WTC11 (cell line): ENCODE data around the gene PAQR6. TPM values are rescaled to one million over a fixed set of nuclear protein-coding genes. Genes with fewer than 3 reads are reported as not detected.

ENCODE experiments used
- ATAC-seq: fragments of 200-7000 bp; cut with Tn5 transposase; 2 replicates; pipeline ENCODE4 v1.10.0; 2021; ENCODE audit warnings: mild to moderate bottlenecking, moderate library complexity
- CTCF ChIA-PET: fragments of 300-600 bp; sonication (Branson Sonifier 250); formaldehyde crosslinking; loops from one replicate; lab custom pipeline; 2021; ENCODE audit warnings: antibody characterized with exemption; lab: Charles Lee
- POLR2A ChIA-PET: fragments of 350-600 bp; sonication (Branson Sonifier 250); formaldehyde crosslinking; loops from one replicate; lab custom pipeline; 2021; ENCODE audit warnings: antibody characterized with exemption; lab: Charles Lee
- DNase-seq: peaks from one replicate; pipeline ENCODE4 v3.0.0; 2021; ENCODE audit warnings: low spot score
- H3K27ac Mint-ChIP-seq: 2 replicates; pipeline ENCODE4 v1.8.0; 2021; ENCODE audit warnings: mixed read lengths
- H3K27me3 Mint-ChIP-seq: 2 replicates; pipeline ENCODE4 v1.8.0; 2021; ENCODE audit warnings: low read depth, mild to moderate bottlenecking, moderate library complexity, mixed read lengths
- H3K36me3 Mint-ChIP-seq: 2 replicates; pipeline ENCODE4 v1.8.0; 2021; ENCODE audit warnings: mixed read lengths
- H3K4me1 Mint-ChIP-seq: 2 replicates; pipeline ENCODE4 v1.8.0; 2022; ENCODE audit warnings: mixed read lengths
- H3K4me3 Mint-ChIP-seq: 2 replicates; pipeline ENCODE4 v1.8.0; 2021; ENCODE audit warnings: mild to moderate bottlenecking, moderate library complexity, mixed read lengths
- H3K9me3 Mint-ChIP-seq: 2 replicates; pipeline ENCODE4 v1.8.0; 2021; ENCODE audit warnings: mixed read lengths
- CREB1 ChIP-seq: sonication (generic); formaldehyde crosslinking; IDR thresholded peaks from 2 replicates; pipeline ENCODE4 v1.8.0; 2023; ENCODE audit warnings: mild to moderate bottlenecking, missing genetic modification reagents
- CREM ChIP-seq: sonication (generic); formaldehyde crosslinking; IDR thresholded peaks from 2 replicates; pipeline ENCODE4 v1.8.1; 2022; ENCODE audit warnings: mild to moderate bottlenecking, missing genetic modification reagents, moderate library complexity
- ESRRA ChIP-seq: sonication (generic); formaldehyde crosslinking; IDR thresholded peaks from 2 replicates; pipeline ENCODE4 v1.8.1; 2022; ENCODE audit warnings: mild to moderate bottlenecking, missing genetic modification reagents, borderline replicate concordance
- FOXK1 ChIP-seq: sonication (generic); formaldehyde crosslinking; IDR thresholded peaks from 2 replicates; pipeline ENCODE4 v1.8.0; 2022; ENCODE audit warnings: mild to moderate bottlenecking, moderate library complexity, missing genetic modification reagents
- FOXP1 ChIP-seq: sonication (generic); formaldehyde crosslinking; IDR thresholded peaks from 2 replicates; pipeline ENCODE4 v1.8.0; 2022; ENCODE audit warnings: missing genetic modification reagents, mild to moderate bottlenecking, moderate library complexity, borderline replicate concordance
- HMGA2 ChIP-seq: fragments of 250-450 bp; sonication (Bioruptor Pico); IDR thresholded peaks from 2 replicates; pipeline ENCODE4 v1.4.0; 2021; ENCODE audit warnings: mild to moderate bottlenecking, moderate library complexity
- JAZF1 ChIP-seq: fragments of 250-450 bp; sonication (Bioruptor Pico); IDR thresholded peaks from 2 replicates; pipeline ENCODE4 v1.9.0; 2021; ENCODE audit warnings: moderate library complexity, mild to moderate bottlenecking, inconsistent platforms
- KAT7 ChIP-seq: sonication (generic); formaldehyde crosslinking; IDR thresholded peaks from 2 replicates; pipeline ENCODE4 v1.8.1; 2023; ENCODE audit warnings: missing genetic modification reagents, mild to moderate bottlenecking, borderline replicate concordance
- NR2C2 ChIP-seq: sonication (generic); formaldehyde crosslinking; IDR thresholded peaks from 2 replicates; pipeline ENCODE4 v1.8.0; 2022; ENCODE audit warnings: mild to moderate bottlenecking, missing genetic modification reagents
- RORB ChIP-seq: fragments of 250-450 bp; sonication (Bioruptor Pico); IDR thresholded peaks from 2 replicates; pipeline ENCODE4 v1.9.0; 2021; ENCODE audit warnings: mild to moderate bottlenecking
- SMAD3 ChIP-seq: sonication (generic); formaldehyde crosslinking; IDR thresholded peaks from 2 replicates; pipeline ENCODE4 v1.8.0; 2022; ENCODE audit warnings: missing genetic modification reagents, mild to moderate bottlenecking, borderline replicate concordance
- SP1 ChIP-seq: sonication (generic); formaldehyde crosslinking; conservative IDR thresholded peaks from 2 replicates; pipeline ENCODE4 v1.8.1; 2022; ENCODE audit warnings: missing genetic modification reagents
- TEAD1 ChIP-seq: sonication (generic); formaldehyde crosslinking; IDR thresholded peaks from 2 replicates; pipeline ENCODE4 v1.8.0; 2022; ENCODE audit warnings: mild to moderate bottlenecking, missing genetic modification reagents
- TP53 ChIP-seq: sonication (generic); formaldehyde crosslinking; IDR thresholded peaks from 2 replicates; pipeline ENCODE4 v1.8.1; 2023; ENCODE audit warnings: mild to moderate bottlenecking, missing genetic modification reagents
- ZNF423 ChIP-seq: fragments of 250-450 bp; sonication (Bioruptor Pico); IDR thresholded peaks from 2 replicates; pipeline ENCODE4 v2.1.2; 2022; ENCODE audit warnings: mild to moderate bottlenecking, moderate library complexity
- total RNA-seq: library from RNA; stranded (reverse); gene quantifications from 3 replicates; pipeline ENCODE4 v1.2.3, GENCODE V29; 2021
- TF ChIP-seq, protein P1 (sequence below): sonication (generic); formaldehyde crosslinking; IDR thresholded peaks from 2 replicates; pipeline ENCODE4 v1.8.1; 2022; ENCODE audit warnings: low read depth, mild to moderate bottlenecking, moderate library complexity, missing genetic modification reagents, borderline replicate concordance
- TF ChIP-seq, protein P2 (sequence below): fragments of 250-450 bp; sonication (Bioruptor Pico); IDR thresholded peaks from 2 replicates; pipeline ENCODE4 v1.8.0; 2021; ENCODE audit warnings: mild to moderate bottlenecking
- TF ChIP-seq, protein P3 (sequence below): fragments of 200-600 bp; IDR thresholded peaks from 2 replicates; pipeline ENCODE4 v1.8.0; 2022; ENCODE audit warnings: antibody characterized with exemption
- TF ChIP-seq, protein P4 (sequence below): sonication (generic); formaldehyde crosslinking; IDR thresholded peaks from 2 replicates; pipeline ENCODE4 v1.8.1; 2023; ENCODE audit warnings: mild to moderate bottlenecking, missing genetic modification reagents, moderate library complexity
- TF ChIP-seq, protein P5 (sequence below): sonication (generic); formaldehyde crosslinking; IDR thresholded peaks from 2 replicates; pipeline ENCODE4 v1.8.0; 2023; ENCODE audit warnings: missing genetic modification reagents

The PAQR6 gene
- total RNA-seq, 1 experiment from 2014 or later: 5.9 TPM

DNA sequence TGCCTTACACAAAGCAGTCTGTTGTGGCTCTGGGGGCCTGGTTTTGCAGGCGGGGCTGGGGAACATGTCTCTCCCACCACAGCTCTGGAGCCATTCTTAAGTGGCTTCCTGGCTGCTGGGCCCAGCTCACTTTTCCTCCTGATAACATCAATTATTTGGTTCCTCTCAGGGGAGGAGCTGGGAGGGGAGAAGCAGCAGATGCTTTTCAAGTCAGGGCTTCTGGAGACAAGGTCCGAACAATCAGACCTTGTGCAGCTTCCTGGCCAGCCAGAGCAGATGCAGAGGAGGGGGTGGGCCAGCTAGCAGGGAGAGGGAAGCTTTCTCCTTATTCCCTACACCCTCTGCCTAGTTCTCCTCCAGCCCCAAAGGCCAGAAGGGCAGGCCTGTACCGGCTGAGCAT, 3.7 kb upstream of the PAQR6 start:
- H3K9me3 Mint-ChIP-seq: no peaks in the 10 kb centered on the region
- peaks cover 55% of the 10 kb centered on the region for H3K36me3 Mint-ChIP-seq
- TF ChIP-seq NR2C2 (CRISPR knock-in tag) (no peak), HMGA2 (CRISPR knock-in tag) (no peak), CREB1 (CRISPR knock-in tag) (no peak), CREM (CRISPR knock-in tag) (no peak), SMAD3 (CRISPR knock-in tag) (no peak), FOXP1 (CRISPR knock-in tag) (no peak)
- TF ChIP-seq, protein P1, sequence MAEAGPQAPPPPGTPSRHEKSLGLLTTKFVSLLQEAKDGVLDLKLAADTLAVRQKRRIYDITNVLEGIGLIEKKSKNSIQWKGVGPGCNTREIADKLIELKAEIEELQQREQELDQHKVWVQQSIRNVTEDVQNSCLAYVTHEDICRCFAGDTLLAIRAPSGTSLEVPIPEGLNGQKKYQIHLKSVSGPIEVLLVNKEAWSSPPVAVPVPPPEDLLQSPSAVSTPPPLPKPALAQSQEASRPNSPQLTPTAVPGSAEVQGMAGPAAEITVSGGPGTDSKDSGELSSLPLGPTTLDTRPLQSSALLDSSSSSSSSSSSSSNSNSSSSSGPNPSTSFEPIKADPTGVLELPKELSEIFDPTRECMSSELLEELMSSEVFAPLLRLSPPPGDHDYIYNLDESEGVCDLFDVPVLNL (CRISPR knock-in tag): no peak
- ChIA-PET CTCF (interaction anchor here (0.6 to 1.7 kb wide), 6 partner anchors 8 to 978 kb away, joined by 3 to 6 read pairs (median 4); partner anchors contain the start of genes CLK2 and PMF1), POLR2A (interaction anchor here (0.6 kb wide), 1 partner anchor 273 kb away, joined by 6 read pairs; no protein-coding TSS in a partner anchor)
- no peak for ATAC-seq
- no peak overlapping the region for H3K4me3 Mint-ChIP-seq
- no peaks in the 10 kb centered on the region for H3K27me3 Mint-ChIP-seq
- peaks cover 6% of the 10 kb centered on the region for H3K4me1 Mint-ChIP-seq
- DNase-seq: no peak
- no peak overlapping the region for H3K27ac Mint-ChIP-seq

DNA sequence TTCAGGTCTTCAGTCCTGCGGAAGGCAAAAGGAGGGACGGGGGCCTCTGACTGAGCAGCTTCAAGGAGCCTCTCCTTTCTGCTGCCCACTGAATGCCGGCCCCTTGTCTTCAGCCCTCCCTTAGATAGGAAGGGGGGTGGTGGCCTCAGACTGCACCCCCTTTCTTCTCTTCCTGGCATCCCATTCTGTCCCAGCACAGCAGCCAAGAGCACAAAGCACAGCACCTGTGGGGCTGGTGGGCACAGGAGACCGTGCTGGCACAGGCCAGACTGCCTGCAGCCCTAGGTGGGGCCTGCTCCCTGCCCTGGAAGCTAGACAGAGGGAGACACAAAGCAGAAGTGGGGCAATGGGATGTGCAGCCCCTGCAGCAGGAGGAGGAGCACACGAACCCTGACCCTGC, 1.7 kb upstream of the PAQR6 start:
- Mint-ChIP-seq H3K27me3 (peaks cover 4% of the 10 kb centered on the region), H3K27ac (peak overlapping the region; percentile 23; the same call in 1 of the 2 replicates)
- TF ChIP-seq SP1 (CRISPR knock-in tag) (no peak), ESRRA (no peak), ZNF423 (no peak), RORB (CRISPR knock-in tag) (no peak), TP53 (CRISPR knock-in tag) (no peak), JAZF1 (CRISPR knock-in tag) (no peak), KAT7 (CRISPR knock-in tag) (no peak), FOXK1 (CRISPR knock-in tag) (no peak), TEAD1 (CRISPR knock-in tag) (no peak)
- TF ChIP-seq, protein P1 (CRISPR knock-in tag): no peak
- TF ChIP-seq, protein P2, sequence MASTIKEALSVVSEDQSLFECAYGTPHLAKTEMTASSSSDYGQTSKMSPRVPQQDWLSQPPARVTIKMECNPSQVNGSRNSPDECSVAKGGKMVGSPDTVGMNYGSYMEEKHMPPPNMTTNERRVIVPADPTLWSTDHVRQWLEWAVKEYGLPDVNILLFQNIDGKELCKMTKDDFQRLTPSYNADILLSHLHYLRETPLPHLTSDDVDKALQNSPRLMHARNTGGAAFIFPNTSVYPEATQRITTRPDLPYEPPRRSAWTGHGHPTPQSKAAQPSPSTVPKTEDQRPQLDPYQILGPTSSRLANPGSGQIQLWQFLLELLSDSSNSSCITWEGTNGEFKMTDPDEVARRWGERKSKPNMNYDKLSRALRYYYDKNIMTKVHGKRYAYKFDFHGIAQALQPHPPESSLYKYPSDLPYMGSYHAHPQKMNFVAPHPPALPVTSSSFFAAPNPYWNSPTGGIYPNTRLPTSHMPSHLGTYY (CRISPR knock-in tag): no peak
- TF ChIP-seq, protein P3, sequence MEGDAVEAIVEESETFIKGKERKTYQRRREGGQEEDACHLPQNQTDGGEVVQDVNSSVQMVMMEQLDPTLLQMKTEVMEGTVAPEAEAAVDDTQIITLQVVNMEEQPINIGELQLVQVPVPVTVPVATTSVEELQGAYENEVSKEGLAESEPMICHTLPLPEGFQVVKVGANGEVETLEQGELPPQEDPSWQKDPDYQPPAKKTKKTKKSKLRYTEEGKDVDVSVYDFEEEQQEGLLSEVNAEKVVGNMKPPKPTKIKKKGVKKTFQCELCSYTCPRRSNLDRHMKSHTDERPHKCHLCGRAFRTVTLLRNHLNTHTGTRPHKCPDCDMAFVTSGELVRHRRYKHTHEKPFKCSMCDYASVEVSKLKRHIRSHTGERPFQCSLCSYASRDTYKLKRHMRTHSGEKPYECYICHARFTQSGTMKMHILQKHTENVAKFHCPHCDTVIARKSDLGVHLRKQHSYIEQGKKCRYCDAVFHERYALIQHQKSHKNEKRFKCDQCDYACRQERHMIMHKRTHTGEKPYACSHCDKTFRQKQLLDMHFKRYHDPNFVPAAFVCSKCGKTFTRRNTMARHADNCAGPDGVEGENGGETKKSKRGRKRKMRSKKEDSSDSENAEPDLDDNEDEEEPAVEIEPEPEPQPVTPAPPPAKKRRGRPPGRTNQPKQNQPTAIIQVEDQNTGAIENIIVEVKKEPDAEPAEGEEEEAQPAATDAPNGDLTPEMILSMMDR: no peak
- TF ChIP-seq, protein P4, sequence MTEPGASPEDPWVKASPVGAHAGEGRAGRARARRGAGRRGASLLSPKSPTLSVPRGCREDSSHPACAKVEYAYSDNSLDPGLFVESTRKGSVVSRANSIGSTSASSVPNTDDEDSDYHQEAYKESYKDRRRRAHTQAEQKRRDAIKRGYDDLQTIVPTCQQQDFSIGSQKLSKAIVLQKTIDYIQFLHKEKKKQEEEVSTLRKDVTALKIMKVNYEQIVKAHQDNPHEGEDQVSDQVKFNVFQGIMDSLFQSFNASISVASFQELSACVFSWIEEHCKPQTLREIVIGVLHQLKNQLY: no peak
- TF ChIP-seq, protein P5, sequence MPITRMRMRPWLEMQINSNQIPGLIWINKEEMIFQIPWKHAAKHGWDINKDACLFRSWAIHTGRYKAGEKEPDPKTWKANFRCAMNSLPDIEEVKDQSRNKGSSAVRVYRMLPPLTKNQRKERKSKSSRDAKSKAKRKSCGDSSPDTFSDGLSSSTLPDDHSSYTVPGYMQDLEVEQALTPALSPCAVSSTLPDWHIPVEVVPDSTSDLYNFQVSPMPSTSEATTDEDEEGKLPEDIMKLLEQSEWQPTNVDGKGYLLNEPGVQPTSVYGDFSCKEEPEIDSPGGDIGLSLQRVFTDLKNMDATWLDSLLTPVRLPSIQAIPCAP (CRISPR knock-in tag): no peak
- TF ChIP-seq, all 79 proteins: peak for 0
- no peak for DNase-seq
- no peak overlapping the region for H3K4me3 Mint-ChIP-seq
- H3K9me3 Mint-ChIP-seq: no peaks in the 10 kb centered on the region
- ChIA-PET CTCF (interaction anchor here (0.8 to 5.1 kb wide), 4 partner anchors 10 to 109 kb away, joined by 3 to 84 read pairs (median 6); no protein-coding TSS in a partner anchor), POLR2A (interaction anchor here (1.0 kb wide), 1 partner anchor 307 kb away, joined by 3 read pairs; no protein-coding TSS in a partner anchor)
- H3K4me1 Mint-ChIP-seq: peaks cover 20% of the 10 kb centered on the region
- peaks cover 47% of the 10 kb centered on the region for H3K36me3 Mint-ChIP-seq
- no peak for ATAC-seq
